ENCODE measurements around the gene DENND6A.
"Not testable (repeated sequence)": the region's sequence is repeated elsewhere in the genome, so short reads cannot be mapped to it uniquely, and the experiment has no call there.

The DENND6A gene

GRCh38 chr3:57718118-57718517 lies 25.2 kb upstream of the DENND6A start:
- Histone ChIP-seq H3K4me3 (ENCODE audit: low read length in 2 of 2) (no peak overlapping the region), H3K27me3 (ENCODE audit: control insufficient read depth in 1 of 2, insufficient read depth in 2 of 2, low read length in 2 of 2) (no peaks in the 10 kb centered on the region), H3K4me1 (ENCODE audit: control insufficient read depth, insufficient read depth, low read length) (no peaks in the 10 kb centered on the region), H3K27ac (ENCODE audit: low read length) (no peak overlapping the region), H3K9me3 (ENCODE audit: control insufficient read depth in 2 of 2, low read length in 2 of 2) (no peaks in the 10 kb centered on the region), H3K36me3 (ENCODE audit: control insufficient read depth in 2 of 2, insufficient read depth in 2 of 2, low read length in 2 of 2) (no peaks in the 10 kb centered on the region), H3K9ac (ENCODE audit: low read length in 2 of 2) (no peak overlapping the region)

GRCh38 chr3:57717205-57717868 lies 24.5 kb upstream of the DENND6A start:
- H3K9ac ChIP-seq (ENCODE audit: low read length in 2 of 2) = no peak overlapping the region
- H3K9me3 ChIP-seq (ENCODE audit: control insufficient read depth in 2 of 2, low read length in 2 of 2) = no peaks in the 10 kb centered on the region
- no peak overlapping the region for H3K4me3 ChIP-seq (ENCODE audit: low read length in 2 of 2)
- H3K4me1 ChIP-seq (ENCODE audit: control insufficient read depth, insufficient read depth, low read length) = no peaks in the 10 kb centered on the region
- no peaks in the 10 kb centered on the region for H3K36me3 ChIP-seq (ENCODE audit: control insufficient read depth in 2 of 2, insufficient read depth in 2 of 2, low read length in 2 of 2)
- no peaks in the 10 kb centered on the region for H3K27me3 ChIP-seq (ENCODE audit: control insufficient read depth in 1 of 2, insufficient read depth in 2 of 2, low read length in 2 of 2)
- H3K27ac ChIP-seq (ENCODE audit: low read length) = no peak overlapping the region

GRCh38 chr3:57715686-57716085 lies 22.8 kb upstream of the DENND6A start:
- H3K27me3 ChIP-seq (ENCODE audit: control insufficient read depth in 1 of 2, insufficient read depth in 2 of 2, low read length in 2 of 2) = no peaks in the 10 kb centered on the region
- H3K9me3 ChIP-seq (ENCODE audit: control insufficient read depth in 2 of 2, low read length in 2 of 2) = no peaks in the 10 kb centered on the region
- no peaks in the 10 kb centered on the region for H3K4me1 ChIP-seq (ENCODE audit: control insufficient read depth, insufficient read depth, low read length)
- H3K27ac ChIP-seq (ENCODE audit: low read length) = no peak overlapping the region
- H3K4me3 ChIP-seq (ENCODE audit: low read length in 2 of 2) = no peak overlapping the region
- H3K9ac ChIP-seq (ENCODE audit: low read length in 2 of 2) = no peak overlapping the region
- no peaks in the 10 kb centered on the region for H3K36me3 ChIP-seq (ENCODE audit: control insufficient read depth in 2 of 2, insufficient read depth in 2 of 2, low read length in 2 of 2)

- H3K4me1 ChIP-seq (ENCODE audit: control insufficient read depth, insufficient read depth, low read length) = no peaks in the 10 kb centered on the region
- H3K4me3 ChIP-seq (ENCODE audit: low read length in 2 of 2) = no peak overlapping the region
- H3K9ac ChIP-seq (ENCODE audit: low read length in 2 of 2) = no peak overlapping the region
- H3K36me3 ChIP-seq (ENCODE audit: control insufficient read depth in 2 of 2, insufficient read depth in 2 of 2, low read length in 2 of 2) = no peaks in the 10 kb centered on the region
- H3K9me3 ChIP-seq (ENCODE audit: control insufficient read depth in 2 of 2, low read length in 2 of 2) = peaks cover 0 to 2% of the 10 kb centered on the region in 2 donors
- no peaks in the 10 kb centered on the region for H3K27me3 ChIP-seq (ENCODE audit: control insufficient read depth in 1 of 2, insufficient read depth in 2 of 2, low read length in 2 of 2)
- H3K27ac ChIP-seq (ENCODE audit: low read length) = no peak overlapping the region
Measured at GRCh38 chr3:57709559-57709958, 16.7 kb upstream of the DENND6A start.

- H3K27ac ChIP-seq (ENCODE audit: low read length) = no peak overlapping the region
- H3K9ac ChIP-seq (ENCODE audit: low read length in 2 of 2) = no peak overlapping the region
- H3K4me1 ChIP-seq (ENCODE audit: control insufficient read depth, insufficient read depth, low read length) = no peaks in the 10 kb centered on the region
- peaks cover 0 to 2% of the 10 kb centered on the region in 2 donors for H3K9me3 ChIP-seq (ENCODE audit: control insufficient read depth in 2 of 2, low read length in 2 of 2)
- H3K36me3 ChIP-seq (ENCODE audit: control insufficient read depth in 2 of 2, insufficient read depth in 2 of 2, low read length in 2 of 2) = no peaks in the 10 kb centered on the region
- H3K27me3 ChIP-seq (ENCODE audit: control insufficient read depth in 1 of 2, insufficient read depth in 2 of 2, low read length in 2 of 2) = no peaks in the 10 kb centered on the region
- H3K4me3 ChIP-seq (ENCODE audit: low read length in 2 of 2) = no peak overlapping the region
Measured at GRCh38 chr3:57709031-57709430, 16.2 kb upstream of the DENND6A start.

GRCh38 chr3:57706462-57706861 lies 13.6 kb upstream of the DENND6A start:
- peaks cover 0 to 2% of the 10 kb centered on the region in 2 donors for H3K9me3 ChIP-seq (ENCODE audit: control insufficient read depth in 2 of 2, low read length in 2 of 2)
- no peak overlapping the region for H3K9ac ChIP-seq (ENCODE audit: low read length in 2 of 2)
- H3K27me3 ChIP-seq (ENCODE audit: control insufficient read depth in 1 of 2, insufficient read depth in 2 of 2, low read length in 2 of 2) = no peaks in the 10 kb centered on the region
- H3K4me3 ChIP-seq (ENCODE audit: low read length in 2 of 2) = no peak overlapping the region
- no peak overlapping the region for H3K27ac ChIP-seq (ENCODE audit: low read length)
- H3K36me3 ChIP-seq (ENCODE audit: control insufficient read depth in 2 of 2, insufficient read depth in 2 of 2, low read length in 2 of 2) = no peaks in the 10 kb centered on the region
- H3K4me1 ChIP-seq (ENCODE audit: control insufficient read depth, insufficient read depth, low read length) = no peaks in the 10 kb centered on the region

- not testable (repeated sequence) for H3K4me1 ChIP-seq (ENCODE audit: control insufficient read depth, insufficient read depth, low read length); H3K27me3 ChIP-seq (ENCODE audit: control insufficient read depth in 1 of 2, insufficient read depth in 2 of 2, low read length in 2 of 2); H3K9me3 ChIP-seq (ENCODE audit: control insufficient read depth in 2 of 2, low read length in 2 of 2)
Measured at GRCh38 chr3:57705351-57705750, 12.5 kb upstream of the DENND6A start.

GRCh38 chr3:57701781-57702180 lies 8.9 kb upstream of the DENND6A start:
- Histone ChIP-seq H3K27ac (ENCODE audit: low read length) (no peak overlapping the region), H3K4me1 (ENCODE audit: control insufficient read depth, insufficient read depth, low read length) (no peaks in the 10 kb centered on the region), H3K9me3 (ENCODE audit: control insufficient read depth in 2 of 2, low read length in 2 of 2) (peaks cover 0 to 2% of the 10 kb centered on the region in 2 donors), H3K36me3 (ENCODE audit: control insufficient read depth in 2 of 2, insufficient read depth in 2 of 2, low read length in 2 of 2) (no peaks in the 10 kb centered on the region), H3K27me3 (ENCODE audit: control insufficient read depth in 1 of 2, insufficient read depth in 2 of 2, low read length in 2 of 2) (no peaks in the 10 kb centered on the region), H3K4me3 (ENCODE audit: low read length in 2 of 2) (no peak overlapping the region), H3K9ac (ENCODE audit: low read length in 2 of 2) (no peak overlapping the region)

More at GRCh38 chr3:57705351-57705750, 12.5 kb upstream of the DENND6A start:
- H3K4me3 ChIP-seq (ENCODE audit: low read length in 2 of 2); H3K36me3 ChIP-seq (ENCODE audit: control insufficient read depth in 2 of 2, insufficient read depth in 2 of 2, low read length in 2 of 2); H3K9ac ChIP-seq (ENCODE audit: low read length in 2 of 2); H3K27ac ChIP-seq (ENCODE audit: low read length): not testable (repeated sequence)

- Histone ChIP-seq H3K4me1 (ENCODE audit: control insufficient read depth, insufficient read depth, low read length) (no peaks in the 10 kb centered on the region), H3K9me3 (ENCODE audit: control insufficient read depth in 2 of 2, low read length in 2 of 2) (no peaks in the 10 kb centered on the region), H3K36me3 (ENCODE audit: control insufficient read depth in 2 of 2, insufficient read depth in 2 of 2, low read length in 2 of 2) (no peaks in the 10 kb centered on the region), H3K9ac (ENCODE audit: low read length in 2 of 2) (no peak overlapping the region), H3K27ac (ENCODE audit: low read length) (no peak overlapping the region), H3K27me3 (ENCODE audit: control insufficient read depth in 1 of 2, insufficient read depth in 2 of 2, low read length in 2 of 2) (no peaks in the 10 kb centered on the region), H3K4me3 (ENCODE audit: low read length in 2 of 2) (no peak overlapping the region)
Measured at GRCh38 chr3:57700737-57701136, 7.9 kb upstream of the DENND6A start.

- Histone ChIP-seq H3K36me3 (ENCODE audit: control insufficient read depth in 2 of 2, insufficient read depth in 2 of 2, low read length in 2 of 2) (no peaks in the 10 kb centered on the region), H3K27ac (ENCODE audit: low read length) (no peak overlapping the region), H3K9ac (ENCODE audit: low read length in 2 of 2) (no peak overlapping the region), H3K27me3 (ENCODE audit: control insufficient read depth in 1 of 2, insufficient read depth in 2 of 2, low read length in 2 of 2) (no peaks in the 10 kb centered on the region), H3K9me3 (ENCODE audit: control insufficient read depth in 2 of 2, low read length in 2 of 2) (no peaks in the 10 kb centered on the region), H3K4me1 (ENCODE audit: control insufficient read depth, insufficient read depth, low read length) (no peaks in the 10 kb centered on the region), H3K4me3 (ENCODE audit: low read length in 2 of 2) (no peak overlapping the region)
Measured at GRCh38 chr3:57699591-57699990, 6.7 kb upstream of the DENND6A start.

GRCh38 chr3:57696801-57697321 lies 4.0 kb upstream of the DENND6A start:
- no peaks in the 10 kb centered on the region for H3K27me3 ChIP-seq (ENCODE audit: control insufficient read depth in 1 of 2, insufficient read depth in 2 of 2, low read length in 2 of 2)
- no peaks in the 10 kb centered on the region for H3K9me3 ChIP-seq (ENCODE audit: control insufficient read depth in 2 of 2, low read length in 2 of 2)
- H3K27ac ChIP-seq (ENCODE audit: low read length) = no peak overlapping the region
- no peak overlapping the region for H3K9ac ChIP-seq (ENCODE audit: low read length in 2 of 2)
- no peak overlapping the region for H3K4me3 ChIP-seq (ENCODE audit: low read length in 2 of 2)
- no peaks in the 10 kb centered on the region for H3K36me3 ChIP-seq (ENCODE audit: control insufficient read depth in 2 of 2, insufficient read depth in 2 of 2, low read length in 2 of 2)
- peaks cover 5% of the 10 kb centered on the region for H3K4me1 ChIP-seq (ENCODE audit: control insufficient read depth, insufficient read depth, low read length)

Measured in stomach smooth muscle (tissue), 2 donors.